SH-SY5Y (cell line): ENCODE data around the gene VWF.

Experiments
- GATA2 ChIP-seq: IDR thresholded peaks from 2 replicates; pipeline ENCODE4 v1.6.1; 2011; ENCODE audit warnings: mild to moderate bottlenecking, low read depth, low read length
- GATA3 ChIP-seq: IDR thresholded peaks from 2 replicates; pipeline ENCODE4 v1.6.1; 2011; ENCODE audit warnings: low read depth, mild to moderate bottlenecking, low read length, moderate library complexity

DNA sequence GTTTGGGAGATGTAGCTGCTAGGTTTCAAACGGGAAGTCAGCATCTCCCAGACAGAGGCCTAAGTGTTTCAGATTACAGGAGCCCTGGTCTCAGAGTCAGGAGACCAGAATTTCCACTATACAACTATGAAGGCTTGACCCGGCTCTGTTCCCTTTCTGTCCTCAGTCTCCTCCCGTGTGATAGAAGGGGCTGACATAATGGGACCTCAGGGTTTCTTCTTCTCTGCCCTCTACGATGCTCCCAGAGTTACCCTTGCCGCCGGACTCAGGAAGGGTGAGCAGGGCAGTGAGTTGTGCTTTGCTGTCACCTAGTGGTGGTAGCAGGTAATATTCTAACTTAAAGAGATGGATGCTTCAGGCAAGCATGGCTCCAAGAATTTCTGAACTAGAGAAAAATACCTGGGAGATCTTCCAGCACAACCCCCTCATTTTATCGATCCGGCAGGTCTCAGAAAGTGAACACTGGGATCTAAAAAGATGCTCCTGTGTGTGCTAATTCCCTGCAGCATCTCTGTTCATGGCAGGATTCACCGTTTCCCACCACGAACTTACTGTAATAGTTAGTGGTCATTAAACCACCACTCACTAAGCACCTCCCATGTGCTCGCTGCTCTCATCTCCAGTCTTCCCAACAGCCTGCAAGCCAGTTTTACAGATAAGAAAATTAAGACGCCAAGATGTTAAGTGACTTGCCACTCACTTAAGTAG lies 84.4 kb downstream of the VWF start:
- TF ChIP-seq GATA3 (no peak), GATA2 (no peak)
